SK-N-DZ (cell line): Measurements from ENCODE around the gene DENND1C.

Experiments used
- DNase-seq: peaks from one replicate; pipeline ENCODE4 v3.0.0-alpha.2; 2015; ENCODE audit warnings: low spot score
- small RNA-seq, 2 experiments: library from RNA; depleted of rRNA; stranded (forward); fragments of <200 nt; gene quantifications; one replicate each; pipeline ENCODE3, GENCODE V24; 2014

The DENND1C gene

DNA sequence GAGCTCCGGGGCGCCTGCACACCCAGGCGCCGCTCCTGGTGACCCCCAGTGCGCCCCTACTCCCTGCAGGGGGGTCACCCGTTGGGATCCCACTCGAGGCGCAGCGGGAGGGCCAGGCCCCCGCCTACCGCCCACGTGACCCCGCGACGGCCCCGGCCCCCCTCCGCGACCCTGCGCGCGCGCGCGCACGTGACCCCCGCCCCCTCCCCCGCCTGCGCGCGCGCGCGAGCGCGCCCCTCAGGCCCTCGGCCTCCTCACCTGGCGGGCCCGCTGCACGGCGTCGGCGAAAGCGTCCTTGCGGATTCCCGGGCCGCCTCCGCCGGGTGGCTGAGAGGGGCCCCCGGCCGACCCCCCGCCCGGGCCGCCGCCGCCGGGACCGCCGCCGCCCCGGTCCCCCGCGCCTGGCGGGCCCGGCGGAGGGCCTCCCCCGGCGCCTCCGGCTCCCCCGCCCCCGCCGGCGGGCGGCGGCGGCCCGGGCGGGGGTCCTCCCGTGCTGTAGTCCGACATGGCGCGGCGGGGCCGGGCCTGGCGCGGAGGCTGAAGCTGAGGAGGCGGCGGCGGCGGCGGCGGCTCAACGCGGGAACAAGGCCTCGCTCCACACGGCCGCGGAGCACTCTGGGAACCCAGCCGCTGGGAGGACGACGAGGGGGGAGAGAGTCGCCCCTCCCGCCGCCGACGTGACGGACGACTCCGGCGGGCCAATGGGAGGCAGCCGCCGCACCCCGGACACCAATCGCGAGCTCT lies 57.2 kb downstream of the DENND1C start, which contains the start of gene KHSRP:
Gene KHSRP, minus strand, starts transcription at position 617 of the 744 bp plus-strand sequence. Its CDS starts 110 bp downstream, at position 507.
- DNase-seq: no peak

DNA sequence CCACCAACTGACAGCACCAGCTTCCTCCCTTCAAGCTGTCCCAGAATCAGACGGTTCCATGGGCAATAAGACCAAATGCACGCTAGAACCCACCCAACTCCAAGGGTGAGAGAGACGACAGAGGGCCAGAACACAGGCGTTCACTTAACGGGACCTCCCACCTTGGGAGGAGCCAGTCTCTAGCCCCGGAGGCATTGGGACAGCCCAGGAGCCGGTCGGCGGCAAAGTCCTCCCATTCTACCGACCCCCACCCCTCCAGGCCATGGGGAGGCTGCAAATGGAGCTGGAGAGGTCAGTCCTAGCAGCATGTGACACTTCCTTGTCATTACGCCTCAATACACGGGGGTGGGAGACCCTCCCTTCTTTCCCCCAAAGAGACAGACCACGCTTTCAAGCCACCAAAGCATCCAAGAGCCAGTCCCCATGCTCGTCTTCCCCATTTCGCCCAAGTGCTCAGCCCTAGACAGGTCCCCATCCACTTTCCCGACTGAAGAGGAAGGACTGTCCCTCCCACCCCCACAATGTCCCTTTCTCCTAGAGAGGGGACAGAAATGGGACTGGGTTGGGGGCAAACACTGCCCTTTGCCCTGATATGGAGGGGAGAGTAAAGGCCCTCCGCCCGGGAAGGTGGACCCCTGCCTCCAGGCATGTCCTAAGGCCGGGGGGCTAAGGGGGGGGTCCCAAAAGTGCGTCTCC lies 57.9 kb downstream of the DENND1C start:
- DNase-seq: no peak

GRCh38 chr19:6421075-6422014 lies 60.2 kb downstream of the DENND1C start:
- no peak for DNase-seq

DNA sequence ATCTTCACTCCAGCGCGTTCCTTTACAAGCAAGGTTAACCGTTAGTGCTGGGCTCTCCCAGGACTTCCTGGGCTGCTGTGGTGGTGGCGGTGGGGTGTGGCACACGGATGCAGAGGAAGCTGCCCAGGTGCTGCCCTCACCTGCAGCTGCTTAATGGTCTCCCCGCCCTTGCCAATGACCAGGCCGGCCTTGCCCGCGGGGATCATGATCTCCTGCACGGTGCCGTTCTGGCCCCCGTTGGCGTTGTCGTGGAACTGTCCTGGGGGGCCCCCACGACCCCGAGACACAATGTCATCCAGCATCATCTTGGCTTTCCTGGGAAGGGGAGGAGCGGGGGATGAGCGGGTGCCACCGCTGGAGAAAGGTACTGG lies 63.0 kb downstream of the DENND1C start:
- DNase-seq: no peak

GRCh38 chr19:6417713-6418561 lies 63.6 kb downstream of the DENND1C start:
- no peak for DNase-seq

Small RNA genes within 50 kb of the gene (small RNA-seq; reads per million reads assigned to genes)
- gene AC010503.2: 0 reads per million in 2 experiments
